CD8-positive, alpha-beta memory T cell (primary cell): ENCODE data around the gene PTGIS. TPM values are rescaled to one million over a fixed set of nuclear protein-coding genes. Genes with fewer than 3 reads are reported as not detected.
"Not testable (repeated sequence)": the region's sequence is repeated elsewhere in the genome, so short reads cannot be mapped to it uniquely, and the experiment has no call there.

Experiments used
- CTCF ChIA-PET: fragments of 350-600 bp; sonication (Branson Sonifier 250); formaldehyde crosslinking; loops from one replicate; lab custom pipeline; 2021; ENCODE audit warnings: antibody characterized with exemption; lab: Charles Lee
- POLR2A ChIA-PET: fragments of 350-600 bp; sonication (Branson Sonifier 250); formaldehyde crosslinking; loops from one replicate; lab custom pipeline; 2021; ENCODE audit warnings: antibody characterized with exemption; lab: Charles Lee
- DNase-seq, 5 donors: peaks; one replicate each; pipeline versions ENCODE4 v3.0.0 to v3.0.0-alpha.2; 2020 to 2022; ENCODE audit warnings: mixed read lengths in 1 of 5
- H3K27ac ChIP-seq: one replicate; pipeline ENCODE4 v1.7.0; 2013; ENCODE audit warnings: low read depth, mild to moderate bottlenecking, low read length, moderate library complexity
- H3K27me3 ChIP-seq: 2 replicates; pipeline ENCODE4 v1.7.0; 2013; ENCODE audit warnings: low read length, mild to moderate bottlenecking; ENCODE audit not compliant: insufficient read depth, poor library complexity, severe bottlenecking
- H3K36me3 ChIP-seq: 2 replicates; pipeline ENCODE4 v1.7.0; 2013; ENCODE audit warnings: mild to moderate bottlenecking, low read length, moderate library complexity; ENCODE audit not compliant: insufficient read depth
- H3K4me1 ChIP-seq: 2 replicates; pipeline ENCODE4 v1.7.0; 2013; ENCODE audit warnings: mild to moderate bottlenecking, low read length, moderate library complexity; ENCODE audit not compliant: insufficient read depth
- H3K4me3 ChIP-seq: 2 replicates; pipeline ENCODE4 v1.7.0; 2013; ENCODE audit warnings: mild to moderate bottlenecking, low read length
- H3K9me3 ChIP-seq: 2 replicates; pipeline ENCODE4 v1.7.0; 2013; ENCODE audit warnings: mild to moderate bottlenecking, low read length
- H3K27ac Mint-ChIP-seq, 8 donors: one replicate each; pipeline ENCODE4 v1.8.0; 2020 to 2021; ENCODE audit warnings: mixed read lengths in 8 of 8, mild to moderate bottlenecking in 6 of 8, inconsistent platforms in 3 of 8, moderate library complexity in 3 of 8
- H3K27me3 Mint-ChIP-seq, 2 donors: one replicate each; pipeline ENCODE4 v1.8.0; 2020 to 2021; ENCODE audit warnings: mixed read lengths in 2 of 2, mild to moderate bottlenecking in 1 of 2, moderate library complexity in 1 of 2
- H3K36me3 Mint-ChIP-seq, 3 donors: one replicate each; pipeline ENCODE4 v1.8.0; 2020 to 2021; ENCODE audit warnings: mixed read lengths in 3 of 3, inconsistent platforms in 1 of 3, mild to moderate bottlenecking in 1 of 3
- H3K4me1 Mint-ChIP-seq, 3 donors: one replicate each; pipeline ENCODE4 v1.8.0; 2020 to 2021; ENCODE audit warnings: mixed read lengths in 3 of 3, inconsistent platforms in 1 of 3, mild to moderate bottlenecking in 1 of 3
- H3K4me3 Mint-ChIP-seq, 7 donors: one replicate each; pipeline ENCODE4 v1.8.0; 2020 to 2021; ENCODE audit warnings: mixed read lengths in 7 of 7, mild to moderate bottlenecking in 6 of 7, moderate library complexity in 4 of 7, inconsistent platforms in 2 of 7
- H3K9me3 Mint-ChIP-seq, 5 donors: one replicate each; pipeline ENCODE4 v1.8.0; 2020 to 2022; ENCODE audit warnings: mixed read lengths in 5 of 5, mild to moderate bottlenecking in 3 of 5, moderate library complexity in 2 of 5, inconsistent platforms in 1 of 5
- polyA plus RNA-seq: library from polyadenylated mRNA; unstranded; fragments of 300-500 nt; fragmentation: Illumina TruSeq; gene quantifications from one replicate; pipeline ENCODE4 v1.2.3, GENCODE V29; 2021
- total RNA-seq, 2 experiments: library from RNA; stranded (reverse); gene quantifications; one replicate each; pipeline ENCODE4 v1.2.3, GENCODE V29; 2021

Gene PTGIS
- total and polyA plus RNA-seq, 3 experiments from 2014 or later = 0.15 to 7.8 (median 7.6) TPM

GRCh38 chr20:49570828-49571552, 3.1 kb upstream of the PTGIS start:
- H3K4me1 ChIP-seq = no peaks in the 10 kb centered on the region
- Mint-ChIP-seq H3K27ac (no peak overlapping the region), H3K27me3 (peaks cover 14 to 44% of the 10 kb centered on the region in 2 donors), H3K4me3 (no peak overlapping the region), H3K4me1 (peaks cover 9 to 29% (median 19%) of the 10 kb centered on the region in 3 donors), H3K9me3 (no peaks in the 10 kb centered on the region), H3K36me3 (peaks cover 0 to 2% (median 0%) of the 10 kb centered on the region in 3 donors)
- ChIA-PET CTCF (interaction anchor here (0.7 to 1.2 kb wide), 2 partner anchors 9 to 29 kb away, joined by 3 to 4 read pairs; no protein-coding TSS in a partner anchor), POLR2A (no interaction called here)
- H3K36me3 ChIP-seq = no peaks in the 10 kb centered on the region
- H3K27me3 ChIP-seq = peaks cover 23% of the 10 kb centered on the region
- no peak overlapping the region for H3K27ac ChIP-seq
- H3K9me3 ChIP-seq = no peaks in the 10 kb centered on the region
- no peak for DNase-seq
- H3K4me3 ChIP-seq = no peak overlapping the region

- POLR2A ChIA-PET = no interaction called here
- Mint-ChIP-seq H3K4me3 (peak overlapping the region in 1 of 7 donors; percentile 37), H3K9me3 (no peaks in the 10 kb centered on the region), H3K4me1 (peaks cover 9 to 29% (median 19%) of the 10 kb centered on the region in 3 donors), H3K36me3 (peaks cover 0 to 2% (median 0%) of the 10 kb centered on the region in 3 donors), H3K27me3 (peaks cover 15 to 48% of the 10 kb centered on the region in 2 donors), H3K27ac (no peak overlapping the region)
- Histone ChIP-seq H3K4me3 (no peak overlapping the region), H3K36me3 (no peaks in the 10 kb centered on the region), H3K4me1 (no peaks in the 10 kb centered on the region), H3K27me3 (peaks cover 28% of the 10 kb centered on the region), H3K27ac (no peak overlapping the region), H3K9me3 (no peaks in the 10 kb centered on the region)
- DNase-seq = no peak
- CTCF ChIA-PET = no interaction called here
Measured at GRCh38 chr20:49570161-49570827, 2.4 kb upstream of the PTGIS start.

GRCh38 chr20:49569411-49570115, 1.6 kb upstream of the PTGIS start:
- ChIA-PET CTCF (no interaction called here), POLR2A (no interaction called here)
- H3K27me3 Mint-ChIP-seq = peaks cover 15 to 51% of the 10 kb centered on the region in 2 donors
- Histone ChIP-seq H3K27me3 (peaks cover 28% of the 10 kb centered on the region), H3K27ac (no peak overlapping the region), H3K36me3 (no peaks in the 10 kb centered on the region), H3K4me1 (no peaks in the 10 kb centered on the region), H3K9me3 (no peaks in the 10 kb centered on the region), H3K4me3 (no peak overlapping the region)
- peak overlapping the region in 1 of 8 donors; percentile 23 for H3K27ac Mint-ChIP-seq
- no peaks in the 10 kb centered on the region for H3K9me3 Mint-ChIP-seq
- H3K4me1 Mint-ChIP-seq = peaks cover 9 to 29% (median 19%) of the 10 kb centered on the region in 3 donors
- peaks cover 0 to 2% (median 0%) of the 10 kb centered on the region in 3 donors for H3K36me3 Mint-ChIP-seq
- peak overlapping the region in 2 of 7 donors; percentile 22 to 86 for H3K4me3 Mint-ChIP-seq
- DNase-seq = no peak

- Mint-ChIP-seq H3K36me3 (peaks cover 0 to 4% (median 2%) of the 10 kb centered on the region in 3 donors), H3K27ac (no peak overlapping the region), H3K4me1 (peaks cover 9 to 27% (median 19%) of the 10 kb centered on the region in 3 donors), H3K4me3 (peak overlapping the region in 3 of 7 donors; percentile 12 to 69 (median 54)), H3K27me3 (peaks cover 15 to 56% of the 10 kb centered on the region in 2 donors), H3K9me3 (peaks cover 0 to 1% (median 0%) of the 10 kb centered on the region in 5 donors)
- POLR2A ChIA-PET = no interaction called here
- H3K4me1 ChIP-seq = no peaks in the 10 kb centered on the region
- H3K27me3 ChIP-seq = peaks cover 30% of the 10 kb centered on the region
- no peak for DNase-seq
- CTCF ChIA-PET = no interaction called here
- H3K36me3 ChIP-seq = no peaks in the 10 kb centered on the region
- no peak overlapping the region for H3K4me3 ChIP-seq
- no peaks in the 10 kb centered on the region for H3K9me3 ChIP-seq
- H3K27ac ChIP-seq = no peak overlapping the region
Measured at GRCh38 chr20:49568278-49569151, 578 bp upstream of the PTGIS start.

GRCh38 chr20:49566401-49567364, 1.3 kb downstream of the PTGIS start:
- DNase-seq = no peak
- Histone ChIP-seq H3K4me3 (no peak overlapping the region), H3K4me1 (no peaks in the 10 kb centered on the region), H3K27me3 (peaks cover 32% of the 10 kb centered on the region), H3K9me3 (no peaks in the 10 kb centered on the region), H3K36me3 (no peaks in the 10 kb centered on the region), H3K27ac (no peak overlapping the region)
- H3K27ac Mint-ChIP-seq = no peak overlapping the region
- peaks cover 14 to 64% of the 10 kb centered on the region in 2 donors for H3K27me3 Mint-ChIP-seq
- H3K4me1 Mint-ChIP-seq = peaks cover 3 to 15% (median 5%) of the 10 kb centered on the region in 3 donors
- H3K4me3 Mint-ChIP-seq = peak overlapping the region in 2 of 7 donors; percentile 7 to 57
- CTCF ChIA-PET = no interaction called here
- peaks cover 0 to 3% (median 0%) of the 10 kb centered on the region in 5 donors for H3K9me3 Mint-ChIP-seq
- peaks cover 0 to 6% (median 2%) of the 10 kb centered on the region in 3 donors for H3K36me3 Mint-ChIP-seq
- POLR2A ChIA-PET = no interaction called here

GRCh38 chr20:49564991-49565390, 2.9 kb downstream of the PTGIS start:
- H3K9me3 Mint-ChIP-seq, POLR2A ChIA-PET, H3K9me3 ChIP-seq, H3K4me3 Mint-ChIP-seq, H3K27ac ChIP-seq, CTCF ChIA-PET, H3K36me3 ChIP-seq, DNase-seq, H3K4me3 ChIP-seq, H3K27ac Mint-ChIP-seq, H3K4me1 ChIP-seq: not testable (repeated sequence)
- Mint-ChIP-seq H3K36me3 (peaks cover 0 to 11% (median 2%) of the 10 kb centered on the region in 3 donors), H3K27me3 (peaks cover 9 to 65% of the 10 kb centered on the region in 2 donors), H3K4me1 (peaks cover 3 to 15% (median 5%) of the 10 kb centered on the region in 3 donors)
- H3K27me3 ChIP-seq = peaks cover 32% of the 10 kb centered on the region
